ENCODE data around the gene RMDN2. TPM values are rescaled to one million over a fixed set of nuclear protein-coding genes. Genes with fewer than 3 reads are reported as not detected.
A peak's percentile ranks its signal among the peaks of the same experiment; 100 is the strongest.

The RMDN2 gene
- polyA plus RNA-seq, 1 experiment, result 3.4 TPM

DNA sequence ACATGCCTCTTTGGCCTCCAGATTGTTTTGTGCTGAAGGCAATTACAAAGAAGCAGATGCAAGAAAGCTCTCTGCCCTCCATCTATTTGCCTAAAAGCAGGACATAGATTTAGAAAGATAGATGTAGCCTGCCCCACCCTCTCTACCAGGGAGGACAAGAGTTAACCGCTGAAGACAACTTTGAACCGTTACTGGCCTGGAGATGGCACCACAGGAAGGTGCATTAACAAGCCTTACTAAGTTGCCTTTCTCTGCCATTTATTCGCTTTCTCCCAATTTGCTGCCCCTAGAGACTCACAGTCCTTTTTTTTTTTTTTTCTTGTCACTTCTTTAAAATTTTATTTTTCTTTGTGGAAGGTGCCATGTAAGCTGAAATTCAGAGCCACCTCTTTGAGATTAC is 28.8 kb upstream of the RMDN2 start:
- H3K4me3 ChIP-seq (ENCODE audit: low read depth, low read length), result no peak overlapping the region
- DNase-seq (ENCODE audit: low read depth), result no peak
- ChIA-PET POLR2A (no interaction called here), CTCF (interaction anchor here (0.7 to 2.2 kb wide), 5 partner anchors 10 to 551 kb away, joined by 3 to 6 read pairs (median 5); no protein-coding TSS in a partner anchor)
- no peaks in the 10 kb centered on the region for H3K27me3 ChIP-seq (ENCODE audit: control insufficient read depth, insufficient read depth, low read length)
- 0 out of 2 replicates have a peak, but pooled peaks have one; percentile 6 for TF ChIP-seq CTCF (IDR thresholded peaks at IDR 0.05; ENCODE audit: insufficient read depth, low read depth, low read length)
- no peaks in the 10 kb centered on the region for H3K36me3 ChIP-seq (ENCODE audit: control insufficient read depth, insufficient read depth, low read length)

GRCh38 chr2:37897511-37897910 is 27.6 kb upstream of the RMDN2 start:
- CTCF ChIA-PET, result interaction anchor here (1.3 to 1.6 kb wide), 2 partner anchors 9 to 377 kb away, joined by 4 to 5 read pairs; no protein-coding TSS in a partner anchor
- DNase-seq (ENCODE audit: low read depth), result no peak
- TF ChIP-seq CTCF (IDR thresholded peaks at IDR 0.05; ENCODE audit: insufficient read depth, low read depth, low read length), result no peak
- Histone ChIP-seq H3K4me3 (ENCODE audit: low read depth, low read length) (no peak overlapping the region), H3K27me3 (ENCODE audit: control insufficient read depth, insufficient read depth, low read length) (no peaks in the 10 kb centered on the region), H3K36me3 (ENCODE audit: control insufficient read depth, insufficient read depth, low read length) (no peaks in the 10 kb centered on the region)
- POLR2A ChIA-PET, result no interaction called here

- Histone ChIP-seq H3K27me3 (ENCODE audit: control insufficient read depth, insufficient read depth, low read length) (no peaks in the 10 kb centered on the region), H3K36me3 (ENCODE audit: control insufficient read depth, insufficient read depth, low read length) (no peaks in the 10 kb centered on the region), H3K4me3 (ENCODE audit: low read depth, low read length) (no peak overlapping the region)
- CTCF ChIA-PET, result interaction anchor here (0.6 kb wide), 1 partner anchor 633 kb away, joined by 3 read pairs; no protein-coding TSS in a partner anchor
- no peak for TF ChIP-seq CTCF (IDR thresholded peaks at IDR 0.05; ENCODE audit: insufficient read depth, low read depth, low read length)
- DNase-seq (ENCODE audit: low read depth), result no peak
- POLR2A ChIA-PET, result interaction anchor here (0.7 kb wide), 1 partner anchor 465 kb away, joined by 3 read pairs; no protein-coding TSS in a partner anchor
These were observed 26.6 kb upstream of the RMDN2 start for GRCh38 chr2:37898448-37898847.

DNA sequence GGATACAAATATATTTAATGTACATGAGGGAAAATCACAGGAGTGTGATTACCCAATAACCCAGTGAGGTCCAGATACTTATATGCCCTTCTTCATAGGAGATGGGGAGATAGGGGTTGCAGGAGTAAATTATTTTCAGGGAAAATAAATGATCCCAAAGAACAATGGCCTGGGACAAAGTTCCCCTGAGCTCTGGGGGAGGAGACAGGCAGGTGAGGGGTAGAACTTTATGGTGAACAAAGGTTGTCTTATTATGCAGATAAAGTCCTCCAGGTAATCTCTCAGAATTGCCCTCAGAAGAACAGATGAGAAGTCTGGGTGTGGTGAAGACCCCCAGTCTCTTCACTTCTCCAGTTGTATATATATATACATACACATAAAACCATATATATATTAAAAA is 22.1 kb upstream of the RMDN2 start:
- Histone ChIP-seq H3K27me3 (ENCODE audit: control insufficient read depth, insufficient read depth, low read length) (no peaks in the 10 kb centered on the region), H3K4me3 (ENCODE audit: low read depth, low read length) (no peak overlapping the region), H3K36me3 (ENCODE audit: control insufficient read depth, insufficient read depth, low read length) (no peaks in the 10 kb centered on the region)
- TF ChIP-seq CTCF (IDR thresholded peaks at IDR 0.05; ENCODE audit: insufficient read depth, low read depth, low read length), result no peak
- CTCF ChIA-PET, result no interaction called here
- DNase-seq (ENCODE audit: low read depth), result no peak
- POLR2A ChIA-PET, result no interaction called here

- ChIA-PET POLR2A (no interaction called here), CTCF (no interaction called here)
- no peak for TF ChIP-seq CTCF (IDR thresholded peaks at IDR 0.05; ENCODE audit: insufficient read depth, low read depth, low read length)
- DNase-seq (ENCODE audit: low read depth), result no peak
- no peaks in the 10 kb centered on the region for H3K27me3 ChIP-seq (ENCODE audit: control insufficient read depth, insufficient read depth, low read length)
- H3K36me3 ChIP-seq (ENCODE audit: control insufficient read depth, insufficient read depth, low read length), result no peaks in the 10 kb centered on the region
- no peak overlapping the region for H3K4me3 ChIP-seq (ENCODE audit: low read depth, low read length)
These were observed 20.7 kb upstream of the RMDN2 start for GRCh38 chr2:37904425-37904824.
